ENCODE results near the gene KCTD16. TPM values are rescaled to one million over a fixed set of nuclear protein-coding genes. Genes with fewer than 3 reads are reported as not detected.

KCTD16 gene
- total RNA-seq, 2 experiments from 2014 or later, result 0.19 to 0.32 TPM

GRCh38 chr5:144194144-144194543 lies 23.5 kb downstream of the KCTD16 start:
- H3K4me3 ChIP-seq (ENCODE audit: low read depth, low read length, poor library complexity, severe bottlenecking), result no peak overlapping the region
- H3K4me1 ChIP-seq (ENCODE audit: insufficient read depth, low read length, poor library complexity, severe bottlenecking), result peaks cover 8% of the 10 kb centered on the region
- H4K20me1 ChIP-seq (ENCODE audit: insufficient read depth, low read length), result no peaks in the 10 kb centered on the region
- H3K9me2 ChIP-seq (ENCODE audit: insufficient read depth, low read length), result no peaks in the 10 kb centered on the region
- no TSS peak for BruUV-seq (replicated peaks)
- H3K79me2 ChIP-seq (ENCODE audit: insufficient read depth, low read depth, low read length), result no peaks in the 10 kb centered on the region
- intact Hi-C loops (cut with micrococcal nuclease; ENCODE audit: unreplicated experiment), result no loop called here
- H3K4me2 ChIP-seq (ENCODE audit: low read length), result no peak overlapping the region
- H3K9me3 ChIP-seq (ENCODE audit: low read length), result no peaks in the 10 kb centered on the region
- DNase-seq (ENCODE audit: low spot score), result no peak
- no peaks in the 10 kb centered on the region for H3K36me3 ChIP-seq (ENCODE audit: insufficient read depth, low read length)
- CTCF ChIA-PET (ENCODE audit: unreplicated experiment), result interaction anchor here (0.5 kb wide), 1 partner anchor 1088 kb away, joined by 3 read pairs; no protein-coding TSS in a partner anchor
- no peak overlapping the region for H2AFZ ChIP-seq (ENCODE audit: low read length)
- POLR2A ChIA-PET, result interaction anchor here (4.3 kb wide), 1 partner anchor 24 kb away, joined by 26 read pairs; the partner anchor contains the start of genes KCTD16 and YIPF5
- TF ChIP-seq EZH2phosphoT487 (IDR thresholded peaks at IDR 0.05; ENCODE audit: borderline replicate concordance, low read depth, low read length), result no peak
- no peak for TF ChIP-seq CTCF (conservative IDR thresholded peaks at IDR 0.05; ENCODE audit: low read length)
- no peak overlapping the region for H3K27ac ChIP-seq (ENCODE audit: low read depth, low read length, poor library complexity, severe bottlenecking)

- no peak for TF ChIP-seq EZH2phosphoT487 (IDR thresholded peaks at IDR 0.05; ENCODE audit: borderline replicate concordance, low read depth, low read length)
- no TSS peak for BruUV-seq (replicated peaks)
- H3K79me2 ChIP-seq (ENCODE audit: insufficient read depth, low read depth, low read length), result no peaks in the 10 kb centered on the region
- no peak overlapping the region for H3K4me2 ChIP-seq (ENCODE audit: low read length)
- CTCF ChIA-PET (ENCODE audit: unreplicated experiment), result no interaction called here
- no peaks in the 10 kb centered on the region for H4K20me1 ChIP-seq (ENCODE audit: insufficient read depth, low read length)
- H3K9me2 ChIP-seq (ENCODE audit: insufficient read depth, low read length), result no peaks in the 10 kb centered on the region
- intact Hi-C loops (cut with micrococcal nuclease; ENCODE audit: unreplicated experiment), result no loop called here
- H3K4me1 ChIP-seq (ENCODE audit: insufficient read depth, low read length, poor library complexity, severe bottlenecking), result peaks cover 8% of the 10 kb centered on the region
- POLR2A ChIA-PET, result no interaction called here
- H2AFZ ChIP-seq (ENCODE audit: low read length), result no peak overlapping the region
- H3K27ac ChIP-seq (ENCODE audit: low read depth, low read length, poor library complexity, severe bottlenecking), result no peak overlapping the region
- no peaks in the 10 kb centered on the region for H3K9me3 ChIP-seq (ENCODE audit: low read length)
- no peaks in the 10 kb centered on the region for H3K36me3 ChIP-seq (ENCODE audit: insufficient read depth, low read length)
- no peak overlapping the region for H3K4me3 ChIP-seq (ENCODE audit: low read depth, low read length, poor library complexity, severe bottlenecking)
- no peak for DNase-seq (ENCODE audit: low spot score)
Measured at GRCh38 chr5:144195448-144195847, 24.8 kb downstream of the KCTD16 start.

GRCh38 chr5:144196612-144197011 lies 25.9 kb downstream of the KCTD16 start:
- CTCF ChIA-PET (ENCODE audit: unreplicated experiment), result no interaction called here
- intact Hi-C loops (cut with micrococcal nuclease; ENCODE audit: unreplicated experiment), result no loop called here
- TF ChIP-seq EZH2phosphoT487 (IDR thresholded peaks at IDR 0.05; ENCODE audit: borderline replicate concordance, low read depth, low read length) (no peak), CTCF (conservative IDR thresholded peaks at IDR 0.05; ENCODE audit: low read length) (no peak)
- no peak overlapping the region for H3K27ac ChIP-seq (ENCODE audit: low read depth, low read length, poor library complexity, severe bottlenecking)
- H3K36me3 ChIP-seq (ENCODE audit: insufficient read depth, low read length), result no peaks in the 10 kb centered on the region
- no peaks in the 10 kb centered on the region for H3K79me2 ChIP-seq (ENCODE audit: insufficient read depth, low read depth, low read length)
- no peak overlapping the region for H3K4me2 ChIP-seq (ENCODE audit: low read length)
- no peak for DNase-seq (ENCODE audit: low spot score)
- POLR2A ChIA-PET, result no interaction called here
- no peaks in the 10 kb centered on the region for H3K9me2 ChIP-seq (ENCODE audit: insufficient read depth, low read length)
- no peaks in the 10 kb centered on the region for H4K20me1 ChIP-seq (ENCODE audit: insufficient read depth, low read length)
- peaks cover 4% of the 10 kb centered on the region for H3K4me1 ChIP-seq (ENCODE audit: insufficient read depth, low read length, poor library complexity, severe bottlenecking)
- H2AFZ ChIP-seq (ENCODE audit: low read length), result no peak overlapping the region
- no peaks in the 10 kb centered on the region for H3K9me3 ChIP-seq (ENCODE audit: low read length)
- no TSS peak for BruUV-seq (replicated peaks)
- H3K4me3 ChIP-seq (ENCODE audit: low read depth, low read length, poor library complexity, severe bottlenecking), result no peak overlapping the region

Measured in OCI-LY7 (cell line).